Coronary artery (tissue), 2 donors: Measurements from ENCODE around the gene GRID1.

Experiments
- DNase-seq: peaks from one replicate; pipeline ENCODE4 v3.0.0-alpha.2; 2017; ENCODE audit warnings: low spot score
- H3K27ac ChIP-seq, 2 donors: fragments of 200-600 bp; sonication (generic); one replicate each; pipeline ENCODE4 v1.5.1; 2016 to 2019
- H3K4me3 ChIP-seq: fragments of 200-600 bp; sonication (generic); 2 replicates; pipeline ENCODE4 v1.5.1; 2016; ENCODE audit warnings: mild to moderate bottlenecking, moderate library complexity
- CTCF ChIP-seq: fragments of 200-600 bp; sonication (generic); IDR thresholded peaks from one replicate; pipeline ENCODE4 v1.5.1; 2019; ENCODE audit warnings: antibody characterized with exemption

GRID1 gene

DNA sequence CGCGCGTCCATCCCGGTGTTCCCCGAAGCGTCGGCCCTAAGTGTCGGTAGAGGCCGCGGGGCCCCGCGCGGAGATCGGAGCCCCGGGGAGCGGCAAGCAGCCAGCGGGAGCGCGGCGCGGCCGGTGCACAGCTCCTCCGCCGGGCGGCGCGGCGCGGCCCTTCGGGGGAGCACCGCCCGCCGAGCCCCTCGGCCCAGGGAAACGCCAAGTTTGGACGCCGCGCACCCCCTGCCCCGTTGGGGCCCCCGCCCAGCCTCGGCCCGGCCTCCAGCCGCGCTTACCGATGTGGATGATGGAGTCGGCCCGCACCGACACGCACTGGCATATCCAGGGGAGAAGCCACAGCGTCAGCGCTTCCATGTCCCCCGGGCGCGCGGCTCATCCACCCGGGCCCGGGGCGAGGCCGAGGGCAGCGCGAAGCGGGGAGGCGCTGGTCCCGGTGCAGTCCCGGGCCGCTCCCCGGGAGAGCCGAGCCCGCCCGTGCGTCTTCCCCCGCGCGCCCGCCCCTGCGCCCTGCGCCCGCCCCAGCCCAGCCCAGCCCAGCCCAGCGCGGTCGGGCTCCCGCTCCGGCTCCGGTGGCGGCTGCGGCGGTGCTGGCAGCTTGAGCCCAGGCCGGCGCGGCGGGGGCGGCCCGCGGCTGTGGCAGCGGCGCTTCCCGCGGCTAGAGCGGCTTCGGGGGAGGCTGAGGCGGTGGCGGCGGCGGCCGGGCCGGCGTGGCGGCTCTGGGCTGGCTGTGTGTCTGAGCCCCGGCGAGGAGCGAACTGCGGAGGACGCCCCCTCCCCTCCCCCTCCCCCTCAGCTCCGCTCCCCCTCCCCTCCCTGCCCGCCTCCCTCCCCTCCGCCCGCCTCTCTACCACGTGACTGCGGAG, at the start of gene GRID1:
TSS of gene GRID1 (minus strand) at position 763 of the 869 bp plus-strand sequence.
- Histone ChIP-seq H3K4me3 (peak within 1 kb of the TSS; percentile 83), H3K27ac (peak within 1 kb of the TSS in 1 of 2 donors; percentile 48)
- DNase-seq = peak; percentile 68
- no peak for TF ChIP-seq CTCF

GRCh38 chr10:86415583-86415982, 49.0 kb upstream of the GRID1 start:
- TF ChIP-seq CTCF = no peak
- no peak overlapping the region for H3K27ac ChIP-seq
- H3K4me3 ChIP-seq = no peak overlapping the region
- no peak for DNase-seq

- DNase-seq = no peak
- no peak for TF ChIP-seq CTCF
- Histone ChIP-seq H3K4me3 (no peak overlapping the region), H3K27ac (no peak overlapping the region)
Measured at GRCh38 chr10:86415116-86415515, 48.5 kb upstream of the GRID1 start.

DNA sequence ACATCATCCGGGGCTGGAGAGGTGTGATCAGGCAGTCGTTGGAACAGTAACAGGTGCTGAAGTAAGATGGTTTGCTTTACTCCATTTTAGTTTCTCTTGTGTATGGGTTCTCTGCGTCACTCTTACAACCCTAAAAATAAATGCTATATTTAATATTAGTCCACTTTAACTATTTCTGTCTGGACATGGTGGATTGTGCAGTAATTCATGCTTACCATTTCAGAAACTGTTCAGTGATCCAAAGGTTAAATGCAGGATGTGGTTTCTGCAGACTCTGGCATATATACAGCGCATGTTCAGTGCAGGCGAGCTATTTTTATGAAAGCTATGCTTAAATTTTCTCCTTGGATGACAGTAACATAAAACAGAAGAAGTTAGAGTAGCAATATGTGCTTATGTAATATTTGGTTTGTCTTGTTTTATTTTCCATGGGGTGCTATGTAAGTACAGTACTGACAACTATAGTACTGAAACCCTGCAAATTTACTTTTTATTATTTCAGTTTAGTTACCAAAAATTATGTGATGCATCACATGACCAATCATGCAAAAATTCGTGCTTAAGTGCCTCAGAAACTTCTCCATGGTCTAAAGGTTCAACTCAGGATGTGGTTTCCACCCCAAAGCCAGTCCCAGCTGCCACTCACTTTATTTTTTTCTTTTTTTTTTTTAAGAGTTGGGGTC, 46.6 kb upstream of the GRID1 start:
- no peak for DNase-seq
- Histone ChIP-seq H3K27ac (no peak overlapping the region), H3K4me3 (peak overlapping the region; percentile 10)

DNA sequence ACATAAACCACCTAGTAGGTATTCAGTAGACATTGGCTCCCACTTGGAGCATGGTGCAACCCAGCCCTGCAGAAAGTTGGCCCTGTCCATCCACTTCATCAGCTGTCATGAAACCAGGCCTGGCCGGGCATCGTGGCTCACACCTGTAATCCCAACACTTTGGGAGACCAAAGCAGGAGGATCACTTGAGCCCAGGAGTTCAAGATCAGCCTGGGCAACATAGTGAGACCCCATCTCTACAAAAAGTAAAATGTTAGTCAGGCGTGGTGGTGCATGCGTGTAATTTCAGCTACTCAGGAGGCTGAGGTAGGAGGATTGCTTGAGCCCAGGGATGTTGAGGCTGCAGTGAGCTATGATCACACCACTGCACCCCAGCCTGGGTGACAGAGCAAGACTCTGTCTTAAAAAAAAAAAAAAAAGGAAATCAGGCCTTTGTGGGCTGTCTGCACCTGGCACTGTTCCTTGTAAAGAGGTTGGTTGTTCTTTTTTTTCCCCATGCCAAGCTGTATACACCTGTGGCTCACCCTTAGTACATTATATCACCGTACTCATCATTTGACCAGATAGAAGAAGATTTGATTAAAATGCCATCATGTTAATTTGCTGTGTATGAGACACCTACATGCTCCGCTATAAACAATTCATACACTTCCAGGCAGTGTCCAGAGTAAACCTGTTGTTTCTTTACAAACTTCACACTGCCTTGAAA, 45.4 kb upstream of the GRID1 start:
- H3K4me3 ChIP-seq = no peak overlapping the region
- no peak for TF ChIP-seq CTCF
- peak overlapping the region; percentile 20 to 55 for H3K27ac ChIP-seq
- no peak for DNase-seq

More for the DNA sequence above, 46.6 kb upstream of the GRID1 start:
- TF ChIP-seq CTCF = no peak

DNA sequence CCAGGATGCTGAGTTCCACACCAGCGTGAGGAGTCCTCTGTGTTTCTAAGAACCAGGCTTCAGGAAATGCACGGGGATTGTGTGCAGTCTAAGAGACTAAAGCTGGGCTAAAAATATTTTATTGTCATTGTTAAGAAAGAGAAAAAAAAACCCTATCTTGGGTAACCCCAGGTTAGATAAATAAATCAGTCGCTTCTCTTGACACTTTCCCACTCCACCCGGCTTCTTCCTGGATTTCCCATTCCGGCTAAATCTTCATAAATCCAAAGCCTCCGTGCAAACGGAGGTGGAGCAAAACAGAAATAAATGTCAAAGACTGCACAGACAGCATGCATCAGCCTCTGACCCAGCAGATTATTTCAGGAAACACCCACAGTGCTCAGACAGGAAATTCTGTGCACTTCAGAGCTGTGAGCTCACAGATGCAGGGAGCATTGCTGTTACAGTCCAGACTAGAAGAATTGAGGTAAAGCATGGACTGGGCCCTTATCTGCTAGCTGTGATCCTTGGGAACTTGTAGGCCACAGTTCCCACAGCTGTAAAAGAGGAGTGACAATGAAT, 44.8 kb upstream of the GRID1 start:
- Histone ChIP-seq H3K4me3 (no peak overlapping the region), H3K27ac (peak overlapping the region; percentile 32 to 55)
- no peak for DNase-seq
- no peak for TF ChIP-seq CTCF
